SK-N-SH (cell line): Measurements from ENCODE around the gene CAPNS2. TPM values are rescaled to one million over a fixed set of nuclear protein-coding genes. Genes with fewer than 3 reads are reported as not detected.

Experiments
- CTCF ChIA-PET: fragments of 300-600, 350-600 bp; formaldehyde crosslinking; extraction: SDS; loops from one replicate; lab custom pipeline; 2021; lab: Yijun Ruan, JAX
- POLR2A ChIA-PET: fragments of 350-600 bp; sonication (Branson Sonifier 250); formaldehyde crosslinking; extraction: SDS; loops from one replicate; lab custom pipeline; 2020; ENCODE audit warnings: antibody characterized with exemption, inconsistent platforms; lab: Yijun Ruan, JAX
- DNase-seq: peaks from one replicate; pipeline ENCODE4 v3.0.0; 2012
- H2AFZ ChIP-seq: fragments of 200-600 bp; sonication (generic); 2 replicates; pipeline ENCODE4 v1.8.1; 2016; ENCODE audit warnings: antibody characterized with exemption, mild to moderate bottlenecking, low read depth
- H3F3A ChIP-seq: fragments of 200-600 bp; sonication (generic); replicated peaks from 2 replicates; pipeline ENCODE3; 2016; ENCODE audit warnings: antibody characterized with exemption, mild to moderate bottlenecking; ENCODE audit not compliant: insufficient read depth
- H3K27ac ChIP-seq, 2 experiments: fragments of 200-500 bp in 1 of 2; fragments of 200-600 bp in 1 of 2; sonication (Bioruptor generic) in 1 of 2; sonication (generic), shearing (Covaris generic) in 1 of 2; 2 replicates each; pipeline versions ENCODE4 v1.5.1 to v1.6.1; 2014 to 2016; ENCODE audit warnings: low read depth in 2 of 2, inconsistent platforms in 1 of 2, low read length in 1 of 2, mild to moderate bottlenecking in 1 of 2, mixed read lengths in 1 of 2
- H3K27me3 ChIP-seq: fragments of 200-600 bp; sonication (generic), shearing (Covaris generic); 2 replicates; pipeline ENCODE4 v1.6.1; 2016; ENCODE audit warnings: mixed run types; ENCODE audit not compliant: insufficient read depth
- H3K36me3 ChIP-seq, 2 experiments: fragments of 200-500 bp in 1 of 2; fragments of 200-600 bp in 1 of 2; sonication (Bioruptor generic) in 1 of 2; sonication (generic) in 1 of 2; replicated peaks in 1 of 2; 2 replicates each; pipeline versions ENCODE3 to v1.5.1; 2014 to 2016; ENCODE audit warnings: low read length in 1 of 2, mild to moderate bottlenecking in 1 of 2; ENCODE audit not compliant: insufficient read depth in 2 of 2, control insufficient read depth in 1 of 2
- H3K4me1 ChIP-seq, 2 experiments: fragments of 200-500 bp in 1 of 2; fragments of 200-600 bp in 1 of 2; sonication (Bioruptor generic) in 1 of 2; sonication (generic), shearing (Covaris generic) in 1 of 2; 2 replicates each; pipeline versions ENCODE4 v1.5.1 to v1.6.1; 2014 to 2016; ENCODE audit warnings: low read depth in 1 of 2, low read length in 1 of 2, mixed run types in 1 of 2; ENCODE audit not compliant: insufficient read depth in 2 of 2, control insufficient read depth in 1 of 2
- H3K4me2 ChIP-seq: fragments of 200-600 bp; sonication (generic), shearing (Covaris generic); 2 replicates; pipeline ENCODE4 v1.6.1; 2017; ENCODE audit warnings: mixed run types
- H3K4me3 ChIP-seq, 2 experiments: fragments of 200-500 bp in 1 of 2; fragments of 200-600 bp in 1 of 2; sonication (Bioruptor generic) in 1 of 2; sonication (generic), shearing (Covaris generic) in 1 of 2; 2 replicates each; pipeline versions ENCODE4 v1.5.1 to v1.8.1; 2014 to 2016; ENCODE audit warnings: low read depth in 2 of 2, inconsistent platforms in 1 of 2, low read length in 1 of 2, mild to moderate bottlenecking in 1 of 2, mixed read lengths in 1 of 2, moderate library complexity in 1 of 2
- H3K79me2 ChIP-seq: fragments of 200-600 bp; sonication (generic); 2 replicates; pipeline ENCODE4 v1.8.1; 2017; ENCODE audit warnings: mild to moderate bottlenecking; ENCODE audit not compliant: insufficient read depth
- H3K9ac ChIP-seq: fragments of 200-600 bp; sonication (generic); 2 replicates; pipeline ENCODE4 v1.6.1; 2017; ENCODE audit warnings: mixed run types
- H3K9me2 ChIP-seq: fragments of 200-600 bp; sonication (generic); 2 replicates; pipeline ENCODE4 v1.6.1; 2017; ENCODE audit warnings: mixed run types
- H3K9me3 ChIP-seq: fragments of 200-600 bp; sonication (generic); 2 replicates; pipeline ENCODE4 v1.6.1; 2017; ENCODE audit warnings: mixed run types, mild to moderate bottlenecking, moderate library complexity
- H4K20me1 ChIP-seq: fragments of 200-600 bp; sonication (generic); 2 replicates; pipeline ENCODE4 v1.6.1; 2017; ENCODE audit warnings: mild to moderate bottlenecking, mixed run types; ENCODE audit not compliant: insufficient read depth
- CHD2 ChIP-seq: fragments of 150-350 bp; IDR thresholded peaks from 2 replicates; pipeline ENCODE4 v1.6.1; 2018; ENCODE audit warnings: low read length; ENCODE audit not compliant: partially characterized antibody
- EP300 ChIP-seq, 2 experiments: IDR thresholded peaks; 2 replicates each; pipeline versions ENCODE4 v1.4.0 to v1.6.1; 2012; ENCODE audit warnings: borderline replicate concordance in 1 of 2, low read depth in 1 of 2, low read length in 1 of 2
- FOSL2 ChIP-seq: IDR thresholded peaks from 2 replicates; pipeline ENCODE4 v1.4.0; 2012; ENCODE audit warnings: low read depth, mild to moderate bottlenecking, moderate library complexity, borderline replicate concordance
- JUND ChIP-seq: IDR thresholded peaks from 2 replicates; pipeline ENCODE4 v1.4.0; 2012
- MEF2A ChIP-seq: IDR thresholded peaks from 2 replicates; pipeline ENCODE4 v1.4.0; 2012; ENCODE audit warnings: low read depth, borderline replicate concordance
- NRF1 ChIP-seq: IDR thresholded peaks from 2 replicates; pipeline ENCODE4 v1.6.1; 2012; ENCODE audit warnings: low read depth, mild to moderate bottlenecking, low read length
- RCOR1 ChIP-seq: fragments of 150-350 bp; IDR thresholded peaks from 2 replicates; pipeline ENCODE4 v1.6.1; 2017; ENCODE audit warnings: antibody characterized with exemption, low read length
- RXRA ChIP-seq: IDR thresholded peaks from 2 replicates; pipeline ENCODE4 v1.4.0; 2012; ENCODE audit warnings: low read depth, mild to moderate bottlenecking, borderline replicate concordance
- SMC3 ChIP-seq: IDR thresholded peaks from 2 replicates; pipeline ENCODE4 v1.6.1; 2012; ENCODE audit warnings: low read depth, low read length, improper control_type of control experiment
- TCF12 ChIP-seq: IDR thresholded peaks from 2 replicates; pipeline ENCODE4 v1.4.0; 2012
- TEAD4 ChIP-seq: IDR thresholded peaks from 2 replicates; pipeline ENCODE4 v1.4.0; 2012; ENCODE audit warnings: mild to moderate bottlenecking, borderline replicate concordance; ENCODE audit not compliant: insufficient read depth
- polyA plus RNA-seq, 3 experiments: library from polyadenylated mRNA; depleted of rRNA; stranded (reverse); fragments of >200 nt; gene quantifications; 2 replicates each; pipeline ENCODE4 v1.2.3, GENCODE V29; 2012
- TF ChIP-seq, protein P1 (sequence below): fragments of 150-350 bp; IDR thresholded peaks from 2 replicates; pipeline ENCODE4 v1.6.1; 2016; ENCODE audit warnings: mild to moderate bottlenecking, low read depth, low read length
- TF ChIP-seq, protein P2 (sequence below): fragments of 150-350 bp; IDR thresholded peaks from 2 replicates; pipeline ENCODE4 v1.6.1; 2017; ENCODE audit warnings: antibody characterized with exemption, low read length, low read depth, borderline replicate concordance
- TF ChIP-seq, protein P3 (sequence below): IDR thresholded peaks from 2 replicates; pipeline ENCODE4 v1.4.0; 2012; ENCODE audit warnings: low read depth, borderline replicate concordance

CAPNS2 gene
- polyA plus RNA-seq, 1 of the 3 experiments (the other 2 are of a cell fraction), result 0.13 TPM

DNA sequence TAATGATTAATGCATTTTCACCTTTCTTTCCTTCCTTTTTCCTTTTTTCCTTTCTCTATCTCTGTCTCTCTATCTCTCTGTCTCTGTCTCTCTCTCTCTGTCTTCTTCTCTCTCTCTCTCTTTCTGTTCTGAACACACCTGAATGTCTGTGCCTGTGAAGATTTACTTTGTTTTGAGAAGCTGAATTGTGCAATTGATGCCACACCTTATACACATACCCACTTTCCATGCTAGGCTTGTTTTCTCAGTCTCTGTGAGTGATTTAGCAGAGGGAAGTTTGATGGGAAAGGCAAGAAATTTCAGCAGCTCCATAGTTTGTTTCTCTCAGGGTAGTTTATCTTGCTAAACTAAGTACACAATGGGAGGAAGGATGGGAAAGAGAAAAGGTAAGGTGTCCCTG, 9.3 kb upstream of the CAPNS2 start:
- CTCF ChIA-PET, result interaction anchor here (1.5 to 1.8 kb wide), 2 partner anchors 9 to 92 kb away, joined by 6 to 8 read pairs; no protein-coding TSS in a partner anchor
- Histone ChIP-seq H2AFZ (no peak overlapping the region), H4K20me1 (no peaks in the 10 kb centered on the region)

DNA sequence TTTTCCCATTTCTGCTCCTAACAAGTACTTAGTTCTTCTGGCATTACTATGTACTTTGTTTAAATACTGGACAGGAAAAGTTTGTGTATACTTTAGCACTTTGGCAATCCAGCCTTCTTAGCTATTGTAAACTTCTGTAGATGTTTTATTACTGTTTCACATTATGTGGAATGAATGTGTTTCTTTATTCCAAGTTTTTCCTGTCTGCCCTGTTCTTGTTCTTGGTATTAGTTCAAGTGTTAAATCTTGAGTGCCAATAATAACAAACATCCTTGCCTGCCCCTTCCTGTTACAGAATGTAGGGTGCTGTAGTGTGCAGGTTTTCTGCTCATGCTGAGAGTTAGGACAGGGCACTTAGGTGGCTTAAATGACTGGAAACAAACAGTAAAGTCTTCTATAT, 7.3 kb upstream of the CAPNS2 start:
- H4K20me1 ChIP-seq, result no peaks in the 10 kb centered on the region
- H3K79me2 ChIP-seq, result no peaks in the 10 kb centered on the region; the same call in 1 of the 2 replicates
- H3K4me2 ChIP-seq, result no peak overlapping the region
- H3K9me3 ChIP-seq, result no peaks in the 10 kb centered on the region
- H3K27ac ChIP-seq, result peak overlapping the region; percentile 36 to 100; a peak in 3 of 4 replicates
- ChIA-PET CTCF (interaction anchor here (0.9 to 1.8 kb wide), 5 partner anchors 15 to 98 kb away, joined by 3 to 6 read pairs (median 3); no protein-coding TSS in a partner anchor), POLR2A (interaction anchor here (1.1 kb wide), 1 partner anchor 97 kb away, joined by 3 read pairs; no protein-coding TSS in a partner anchor)
- H3F3A ChIP-seq, result peaks cover 6% of the 10 kb centered on the region
- no peaks in the 10 kb centered on the region for H3K27me3 ChIP-seq
- no peaks in the 10 kb centered on the region; the same call in 1 of the 2 replicates for H3K9me2 ChIP-seq
- H3K4me3 ChIP-seq, result no peak overlapping the region
- no peak overlapping the region for H2AFZ ChIP-seq
- TF ChIP-seq, protein P1, sequence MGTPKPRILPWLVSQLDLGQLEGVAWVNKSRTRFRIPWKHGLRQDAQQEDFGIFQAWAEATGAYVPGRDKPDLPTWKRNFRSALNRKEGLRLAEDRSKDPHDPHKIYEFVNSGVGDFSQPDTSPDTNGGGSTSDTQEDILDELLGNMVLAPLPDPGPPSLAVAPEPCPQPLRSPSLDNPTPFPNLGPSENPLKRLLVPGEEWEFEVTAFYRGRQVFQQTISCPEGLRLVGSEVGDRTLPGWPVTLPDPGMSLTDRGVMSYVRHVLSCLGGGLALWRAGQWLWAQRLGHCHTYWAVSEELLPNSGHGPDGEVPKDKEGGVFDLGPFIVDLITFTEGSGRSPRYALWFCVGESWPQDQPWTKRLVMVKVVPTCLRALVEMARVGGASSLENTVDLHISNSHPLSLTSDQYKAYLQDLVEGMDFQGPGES, result no peak
- no peak for TF ChIP-seq EP300 (IDR thresholded peaks at IDR 0.05; ENCODE audit: borderline replicate concordance in 1 of 2, low read depth in 1 of 2, low read length in 1 of 2)
- no peak for TF ChIP-seq TEAD4
- no peak for TF ChIP-seq NRF1
- TF ChIP-seq, protein P2, sequence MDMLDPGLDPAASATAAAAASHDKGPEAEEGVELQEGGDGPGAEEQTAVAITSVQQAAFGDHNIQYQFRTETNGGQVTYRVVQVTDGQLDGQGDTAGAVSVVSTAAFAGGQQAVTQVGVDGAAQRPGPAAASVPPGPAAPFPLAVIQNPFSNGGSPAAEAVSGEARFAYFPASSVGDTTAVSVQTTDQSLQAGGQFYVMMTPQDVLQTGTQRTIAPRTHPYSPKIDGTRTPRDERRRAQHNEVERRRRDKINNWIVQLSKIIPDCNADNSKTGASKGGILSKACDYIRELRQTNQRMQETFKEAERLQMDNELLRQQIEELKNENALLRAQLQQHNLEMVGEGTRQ, result no peak
- TF ChIP-seq RXRA, result no peak
- TF ChIP-seq CHD2, result no peak
- TF ChIP-seq FOSL2, result no peak
- TF ChIP-seq RCOR1, result no peak
- TF ChIP-seq SMC3, result no peak
- TF ChIP-seq, protein P3, sequence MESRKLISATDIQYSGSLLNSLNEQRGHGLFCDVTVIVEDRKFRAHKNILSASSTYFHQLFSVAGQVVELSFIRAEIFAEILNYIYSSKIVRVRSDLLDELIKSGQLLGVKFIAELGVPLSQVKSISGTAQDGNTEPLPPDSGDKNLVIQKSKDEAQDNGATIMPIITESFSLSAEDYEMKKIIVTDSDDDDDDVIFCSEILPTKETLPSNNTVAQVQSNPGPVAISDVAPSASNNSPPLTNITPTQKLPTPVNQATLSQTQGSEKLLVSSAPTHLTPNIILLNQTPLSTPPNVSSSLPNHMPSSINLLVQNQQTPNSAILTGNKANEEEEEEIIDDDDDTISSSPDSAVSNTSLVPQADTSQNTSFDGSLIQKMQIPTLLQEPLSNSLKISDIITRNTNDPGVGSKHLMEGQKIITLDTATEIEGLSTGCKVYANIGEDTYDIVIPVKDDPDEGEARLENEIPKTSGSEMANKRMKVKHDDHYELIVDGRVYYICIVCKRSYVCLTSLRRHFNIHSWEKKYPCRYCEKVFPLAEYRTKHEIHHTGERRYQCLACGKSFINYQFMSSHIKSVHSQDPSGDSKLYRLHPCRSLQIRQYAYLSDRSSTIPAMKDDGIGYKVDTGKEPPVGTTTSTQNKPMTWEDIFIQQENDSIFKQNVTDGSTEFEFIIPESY, result no peak
- TF ChIP-seq JUND, result no peak
- no peak for TF ChIP-seq TCF12
- H3K4me1 ChIP-seq, result peaks cover 14 to 24% of the 10 kb centered on the region in 2 experiments; a peak in 3 of 4 replicates
- H3K36me3 ChIP-seq, result peaks cover 43 to 73% of the 10 kb centered on the region in 2 experiments
- H3K9ac ChIP-seq, result no peak overlapping the region
- DNase-seq, result no peak

More for the DNA sequence above, 9.3 kb upstream of the CAPNS2 start:
- Histone ChIP-seq H3K9me2 (no peaks in the 10 kb centered on the region), H3F3A (peaks cover 15% of the 10 kb centered on the region), H3K9ac (no peak overlapping the region), H3K36me3 (peaks cover 49 to 76% of the 10 kb centered on the region in 2 experiments), H3K27me3 (no peaks in the 10 kb centered on the region), H3K9me3 (0 out of 2 replicates have a peak, but pooled peaks cover 5% of the 10 kb centered on the region), H3K4me2 (no peak overlapping the region), H3K27ac (peak overlapping the region in 1 of 2 experiments; percentile 100; a peak in 1 of 4 replicates), H3K4me1 (peaks cover 10 to 18% of the 10 kb centered on the region in 2 experiments; a peak in 3 of 4 replicates), H3K4me3 (no peak overlapping the region), H3K79me2 (no peaks in the 10 kb centered on the region; the same call in 1 of the 2 replicates)
- POLR2A ChIA-PET, result no interaction called here
- DNase-seq, result no peak
- TF ChIP-seq, protein P1, result no peak
- TF ChIP-seq MEF2A, result no peak
